ENCODE data around the gene POTEF.
"Not testable (repeated sequence)": the region's sequence is repeated elsewhere in the genome, so short reads cannot be mapped to it uniquely, and the experiment has no call there.

Gene POTEF

DNA sequence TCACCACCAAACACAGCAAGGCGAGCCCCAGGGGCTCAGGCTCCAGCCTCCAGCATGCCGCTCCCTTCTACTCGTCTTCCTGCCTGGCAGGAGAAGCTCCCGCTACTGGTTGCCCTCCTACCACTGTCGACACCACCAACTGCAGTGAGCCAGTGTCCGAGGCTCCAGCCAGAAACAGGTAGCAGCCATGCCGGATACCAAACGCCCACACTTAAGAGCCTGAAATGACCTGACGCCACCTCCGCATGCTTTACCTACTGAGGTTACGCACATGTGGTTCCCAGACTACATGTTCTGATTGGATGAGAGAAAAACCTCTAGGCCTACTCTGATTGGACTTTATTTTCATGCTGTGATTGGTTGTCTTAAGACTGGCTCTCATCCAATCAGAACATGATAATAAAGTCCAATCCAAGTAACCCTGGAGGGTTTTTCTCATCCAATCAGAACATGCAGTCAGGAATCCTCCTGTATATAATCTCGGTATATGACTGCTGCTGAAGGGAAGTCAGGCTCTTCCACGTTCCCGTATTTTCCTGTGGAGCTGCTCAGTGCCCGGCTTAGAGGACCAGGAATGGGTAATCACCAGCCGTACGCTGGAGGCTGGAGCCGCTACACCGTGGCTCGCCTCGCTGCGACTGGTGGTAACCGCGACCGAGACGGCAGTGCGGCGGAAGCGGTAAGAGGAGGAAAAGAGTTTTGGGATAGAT, at the start of gene POTEF:
Gene POTEF, minus strand, starts transcription at position 103 of the 710 bp plus-strand sequence. CDS start 8,707 bp downstream, outside the sequence.
- not testable (repeated sequence) for DNase-seq (ENCODE audit: low read depth)

DNA sequence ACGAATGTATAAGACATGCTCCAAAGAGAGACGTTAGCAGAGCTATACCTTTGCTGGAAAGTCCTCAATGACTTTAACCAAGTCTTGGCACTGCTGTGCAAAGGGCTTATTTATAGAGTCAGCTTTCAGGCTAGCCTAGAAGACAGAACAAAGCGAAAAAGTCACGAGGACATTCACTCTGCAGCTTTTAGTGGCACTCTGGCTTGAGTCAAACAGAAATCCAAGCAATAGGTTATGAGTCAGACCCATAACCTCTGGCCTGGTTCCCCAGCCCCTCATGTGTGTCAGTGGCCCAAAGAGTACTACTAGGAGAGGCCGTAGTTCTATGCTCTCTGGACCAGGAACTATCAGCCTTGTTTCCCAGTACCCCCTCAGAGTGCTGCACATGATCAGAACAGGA, 45.8 kb upstream of the POTEF start:
- not testable (repeated sequence) for DNase-seq (ENCODE audit: low read depth)

DNA sequence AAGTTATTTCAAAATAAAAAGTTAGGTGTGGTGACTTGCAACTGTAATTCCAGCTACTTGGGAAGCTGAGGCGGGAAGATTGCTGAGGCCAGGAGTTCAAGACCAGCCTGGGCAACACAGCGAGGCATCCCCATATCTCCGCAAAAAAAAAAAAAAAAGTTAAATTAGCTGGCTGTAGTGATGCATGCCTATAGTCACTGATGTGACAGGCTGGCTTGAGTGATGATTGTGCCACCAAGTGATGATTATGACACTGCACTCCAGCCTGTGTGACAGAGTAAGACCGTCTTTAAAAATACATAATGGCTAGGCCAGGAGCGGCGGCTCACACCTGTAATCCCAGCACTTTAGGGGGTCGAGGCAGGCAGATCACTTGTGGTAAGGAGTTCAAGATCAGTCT, 40.9 kb upstream of the POTEF start:
- DNase-seq (ENCODE audit: low read depth), result no peak

DNA sequence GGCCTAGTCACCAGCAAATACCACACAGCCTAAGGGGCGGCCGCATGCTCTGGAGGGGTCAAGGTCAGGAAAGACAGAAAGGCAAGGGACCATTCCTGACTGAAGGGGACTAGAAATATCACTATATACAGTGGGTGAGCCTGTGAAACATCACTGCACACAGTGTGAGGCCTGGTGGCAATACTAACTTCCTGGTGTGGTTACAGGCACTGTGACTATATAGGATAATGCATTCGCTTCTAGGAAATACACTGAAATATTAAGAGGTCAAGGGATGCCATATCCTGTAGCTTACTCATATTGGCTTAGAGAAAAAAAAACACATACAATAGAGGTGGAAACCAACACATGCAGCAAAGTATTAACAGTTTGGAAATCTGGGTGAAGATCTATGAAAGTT, 40.1 kb upstream of the POTEF start:
- DNase-seq (ENCODE audit: low read depth), result not testable (repeated sequence)

DNA sequence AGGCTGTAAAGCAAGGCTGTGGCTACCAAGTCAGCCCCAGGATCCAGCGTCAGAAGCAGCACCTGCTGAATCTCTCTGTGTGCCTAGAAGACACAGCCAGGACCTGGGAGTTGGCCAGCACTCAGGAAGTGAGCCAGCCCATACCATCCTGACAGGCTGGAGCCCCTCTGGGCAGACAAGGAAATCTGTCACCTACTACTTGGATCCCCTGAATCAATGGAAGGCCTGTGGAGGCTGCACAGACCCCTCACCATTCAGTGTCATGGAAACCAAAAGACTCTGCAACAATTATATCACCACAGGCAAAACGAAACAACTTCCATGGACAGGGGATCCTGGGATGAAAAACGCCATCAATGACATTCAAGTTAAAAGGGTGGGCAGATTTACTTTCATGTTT, 37.6 kb upstream of the POTEF start:
- not testable (repeated sequence) for DNase-seq (ENCODE audit: low read depth)

DNA sequence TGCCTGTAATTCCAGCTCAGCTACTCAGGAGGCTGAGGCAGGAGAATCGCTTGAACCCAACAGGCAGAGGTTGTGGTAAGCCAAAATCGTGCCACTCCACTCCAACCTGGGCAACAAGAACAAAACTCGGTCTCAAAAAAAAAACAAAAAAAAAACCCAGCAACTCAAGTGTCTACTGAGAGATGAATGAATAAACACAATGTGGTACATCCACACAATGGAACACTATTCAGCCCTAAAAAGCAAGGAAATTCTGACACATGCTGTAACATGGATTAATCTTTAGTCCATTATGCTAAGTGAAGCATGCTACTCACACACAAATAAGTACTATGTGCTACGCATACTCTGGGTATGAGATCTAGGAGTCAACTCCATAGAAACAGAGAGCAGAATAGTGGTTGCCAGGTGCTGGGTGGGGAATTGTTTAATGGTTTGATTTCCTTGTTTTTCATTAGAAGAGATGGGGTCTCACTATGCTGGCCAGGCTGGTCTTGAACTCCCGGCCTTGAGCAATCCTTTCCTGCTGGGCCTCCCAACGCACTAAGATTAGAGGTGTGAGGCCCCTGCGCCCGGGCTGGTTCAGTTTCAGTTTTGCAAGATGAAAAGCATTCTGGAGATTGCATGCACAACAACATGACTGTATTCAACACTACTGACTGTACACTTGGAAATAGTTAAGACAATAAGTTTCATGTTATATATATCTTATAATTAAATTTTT, 36.4 kb upstream of the POTEF start:
- DNase-seq (ENCODE audit: low read depth), result no peak

DNA sequence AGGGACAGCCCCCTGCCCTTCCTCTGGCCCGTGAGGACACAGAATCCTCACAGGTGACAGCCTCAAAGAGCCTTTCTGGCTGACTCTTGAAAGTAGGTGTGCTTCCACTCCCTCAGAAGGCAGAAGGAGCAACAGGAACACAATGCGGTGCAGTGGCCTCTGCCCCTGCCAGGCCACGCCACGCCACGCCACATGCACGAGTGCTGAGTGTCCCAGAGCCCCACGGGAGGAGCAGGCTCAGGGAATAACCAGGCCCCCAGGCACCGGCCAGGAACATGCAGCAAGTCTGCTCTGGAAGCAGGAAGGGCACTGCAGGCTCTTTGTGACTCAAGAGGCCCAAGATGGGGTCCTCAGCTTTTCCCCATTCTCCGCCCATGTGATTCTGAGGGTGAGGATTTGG, 33.9 kb upstream of the POTEF start:
- no peak for DNase-seq (ENCODE audit: low read depth)

DNA sequence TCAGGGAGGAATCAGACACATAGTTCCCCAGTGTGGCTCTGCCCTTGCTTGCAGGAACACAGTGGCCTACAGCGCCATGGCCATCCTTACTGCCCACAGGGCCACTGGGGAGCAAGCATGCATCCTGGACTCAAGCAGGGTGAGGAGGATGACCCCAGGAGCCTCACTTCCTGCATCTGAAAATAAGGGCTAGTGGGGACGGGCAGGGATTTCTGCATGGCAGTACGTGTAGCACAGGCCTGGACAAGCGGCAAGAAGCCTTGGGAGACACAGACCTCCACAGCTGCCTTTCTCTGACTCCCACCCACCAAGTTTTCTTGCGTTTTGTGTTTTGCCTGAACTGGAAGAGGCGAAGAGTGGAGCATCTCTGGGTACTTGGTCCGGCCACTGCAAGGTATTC, 33.5 kb upstream of the POTEF start:
- not testable (repeated sequence) for DNase-seq (ENCODE audit: low read depth)

DNA sequence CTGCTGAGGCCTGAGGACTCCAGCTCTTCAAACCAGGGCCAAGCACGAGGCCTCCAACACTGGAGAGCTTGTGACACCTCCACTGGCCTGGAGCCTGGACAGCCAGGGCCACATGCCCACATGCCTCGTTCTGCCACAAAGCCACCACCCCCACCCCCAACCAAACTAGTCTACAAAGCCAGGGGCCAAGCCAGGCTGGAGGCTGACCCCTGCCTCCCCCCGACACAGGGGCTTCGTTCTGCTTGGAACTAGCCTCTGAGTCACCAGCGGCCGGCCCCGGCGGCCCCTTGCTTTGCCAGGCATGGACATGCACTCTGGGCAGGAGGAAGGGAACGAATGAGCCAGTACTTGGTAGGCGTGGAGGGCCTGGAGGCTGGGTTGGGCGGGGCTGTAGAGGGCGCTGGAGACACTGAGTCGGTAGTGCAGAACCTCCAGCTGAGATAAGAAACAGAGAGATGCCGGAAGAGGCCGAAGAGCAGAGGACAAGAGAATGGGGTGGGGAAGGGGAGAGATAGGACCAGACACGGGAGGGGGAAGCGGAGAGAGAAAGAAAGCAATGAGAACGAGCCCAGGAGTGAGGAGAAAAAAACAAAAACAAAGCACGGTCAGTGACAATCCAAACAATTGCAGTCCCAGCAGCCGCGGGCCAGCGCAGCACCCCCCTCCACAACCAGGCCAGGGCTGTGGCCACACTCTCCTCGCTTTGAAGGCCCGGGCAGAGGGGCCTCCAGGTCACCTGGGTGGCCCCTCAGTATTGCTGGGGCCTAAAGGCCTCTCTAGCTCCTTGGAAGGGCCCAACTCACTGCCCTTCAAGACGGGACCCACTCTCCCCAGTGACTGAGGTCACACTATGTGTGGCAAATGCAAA, 32.0 kb upstream of the POTEF start:
- DNase-seq (ENCODE audit: low read depth), result not testable (repeated sequence)

DNA sequence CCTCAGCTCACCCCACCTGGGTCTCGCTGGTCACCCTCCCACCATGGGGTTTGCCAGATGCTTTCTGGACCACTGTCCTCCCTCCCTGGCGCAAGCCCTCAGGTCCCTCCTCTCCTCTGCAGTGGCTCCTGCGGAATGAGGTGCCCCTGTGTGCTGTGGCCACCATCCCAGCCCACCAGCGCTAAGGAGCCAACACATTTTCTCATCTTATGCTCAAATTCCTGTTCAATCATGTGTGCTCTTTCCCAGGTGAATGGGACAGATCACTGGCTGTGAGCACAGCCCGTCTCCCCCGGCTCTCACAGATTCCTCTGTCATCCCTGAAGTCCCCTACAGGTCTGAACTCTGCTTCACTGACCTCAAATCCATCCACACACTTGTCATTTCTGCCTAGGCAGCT, 31.1 kb upstream of the POTEF start:
- DNase-seq (ENCODE audit: low read depth), result no peak

DNA sequence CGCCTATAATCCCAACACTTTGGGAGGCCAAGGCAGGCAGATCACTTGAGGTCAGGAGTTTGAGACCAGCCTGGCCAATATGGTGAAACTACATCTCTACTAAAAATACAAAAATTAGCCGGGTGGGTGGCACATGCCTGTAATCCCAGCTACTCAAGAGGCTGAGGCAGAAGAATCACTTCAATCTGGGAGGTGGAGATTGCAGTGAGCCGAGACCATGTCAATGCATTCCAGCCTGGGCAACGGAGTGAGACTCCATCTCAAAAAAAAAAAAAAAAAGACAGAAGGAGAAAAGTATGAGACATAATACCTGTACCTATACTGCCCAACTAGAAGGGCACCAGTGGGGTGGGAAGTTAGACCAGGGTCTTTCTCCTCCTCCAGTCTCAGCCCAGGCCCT, 30.4 kb upstream of the POTEF start:
- DNase-seq (ENCODE audit: low read depth), result not testable (repeated sequence)

DNA sequence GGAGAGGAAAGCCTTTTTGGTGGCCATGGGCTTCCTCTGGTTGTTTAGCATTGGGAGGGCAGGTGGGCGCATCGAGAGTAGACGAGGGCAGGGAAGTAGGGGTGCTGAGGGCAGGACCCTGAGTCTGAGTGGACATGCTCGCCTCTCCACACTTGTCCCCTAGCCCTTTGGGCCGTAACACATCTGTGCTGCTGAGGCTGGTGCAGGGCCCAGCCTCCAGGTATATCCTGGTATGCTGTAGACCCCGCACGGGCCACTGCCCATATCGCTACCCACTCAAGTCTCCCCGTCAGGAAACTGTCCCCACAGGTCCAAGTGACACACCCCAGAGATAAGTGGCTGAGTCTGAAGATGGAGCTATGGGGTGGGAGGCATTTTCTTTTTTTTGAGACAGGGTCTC, 29.6 kb upstream of the POTEF start:
- no peak for DNase-seq (ENCODE audit: low read depth)

DNA sequence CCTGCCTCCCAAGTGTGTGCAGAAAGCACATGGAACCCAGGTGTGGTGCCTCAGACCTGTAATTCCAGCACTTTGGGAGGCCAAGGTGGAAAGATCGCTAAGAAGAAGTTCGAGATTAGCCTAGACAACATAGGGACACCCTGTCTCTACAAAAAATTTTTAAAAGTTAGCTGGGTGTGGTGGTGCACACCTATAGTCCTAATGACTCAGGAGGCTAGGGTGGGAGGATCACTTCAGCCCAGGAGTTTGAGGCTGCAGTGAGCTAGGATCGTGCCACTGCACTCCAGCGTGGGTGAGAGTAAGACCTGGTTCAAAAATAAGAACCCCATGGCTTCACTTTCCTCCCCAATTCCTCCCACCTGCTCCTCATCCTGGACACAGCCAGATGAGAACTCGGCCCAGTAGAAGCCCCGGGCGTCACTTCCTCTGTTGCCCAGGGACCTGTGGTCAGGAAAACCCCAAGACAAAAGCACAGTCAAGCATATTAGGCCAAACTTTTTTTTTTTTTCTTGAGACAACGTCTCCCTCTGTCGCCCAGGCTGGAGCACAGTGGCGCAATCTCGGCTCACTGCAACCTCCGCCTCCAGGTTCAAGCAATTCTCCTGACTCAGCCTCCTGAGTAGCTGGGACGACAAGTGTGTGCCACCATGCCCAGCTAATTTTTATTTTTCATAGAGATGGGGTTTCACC, 28.9 kb upstream of the POTEF start:
- not testable (repeated sequence) for DNase-seq (ENCODE audit: low read depth)

DNA sequence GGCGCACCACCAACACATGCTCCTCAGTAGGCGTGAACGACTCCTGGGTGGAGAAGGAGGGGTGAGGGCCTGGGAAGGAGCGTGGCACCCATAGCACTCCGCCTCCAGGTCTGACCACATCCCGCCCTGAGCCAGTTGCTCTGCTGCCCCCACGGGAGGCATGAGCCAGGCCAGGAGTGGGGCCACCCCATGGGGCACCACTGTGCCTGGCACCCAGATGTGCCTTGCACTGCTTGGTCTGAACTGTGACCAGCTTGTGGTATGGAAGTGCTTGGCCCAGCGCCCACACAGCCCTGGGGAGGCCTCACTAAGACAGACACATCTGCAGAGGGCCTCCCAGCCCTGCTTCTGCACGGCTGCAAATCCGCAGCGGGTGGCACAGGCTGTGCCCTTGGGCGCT, 28.3 kb upstream of the POTEF start:
- not testable (repeated sequence) for DNase-seq (ENCODE audit: low read depth)

DNA sequence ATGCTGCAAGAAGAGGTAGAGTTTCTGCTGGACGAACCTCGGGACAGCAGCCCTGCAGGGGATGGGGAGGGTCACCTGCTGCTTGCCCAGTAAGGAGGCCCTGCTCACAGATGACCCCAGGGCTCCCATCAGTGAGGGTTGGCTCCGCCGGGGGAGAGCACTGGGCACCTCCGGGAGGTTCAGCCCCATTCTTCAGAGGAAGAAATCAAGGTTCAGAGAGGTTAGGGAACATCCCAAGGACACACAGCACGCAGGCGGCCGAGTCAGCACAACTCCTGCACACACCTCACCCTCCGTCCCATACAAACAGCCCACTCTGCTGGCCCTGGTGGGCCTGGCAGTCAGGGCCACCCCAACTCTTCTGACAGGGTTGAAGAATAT, 27.6 kb upstream of the POTEF start:
- no peak for DNase-seq (ENCODE audit: low read depth)

DNA sequence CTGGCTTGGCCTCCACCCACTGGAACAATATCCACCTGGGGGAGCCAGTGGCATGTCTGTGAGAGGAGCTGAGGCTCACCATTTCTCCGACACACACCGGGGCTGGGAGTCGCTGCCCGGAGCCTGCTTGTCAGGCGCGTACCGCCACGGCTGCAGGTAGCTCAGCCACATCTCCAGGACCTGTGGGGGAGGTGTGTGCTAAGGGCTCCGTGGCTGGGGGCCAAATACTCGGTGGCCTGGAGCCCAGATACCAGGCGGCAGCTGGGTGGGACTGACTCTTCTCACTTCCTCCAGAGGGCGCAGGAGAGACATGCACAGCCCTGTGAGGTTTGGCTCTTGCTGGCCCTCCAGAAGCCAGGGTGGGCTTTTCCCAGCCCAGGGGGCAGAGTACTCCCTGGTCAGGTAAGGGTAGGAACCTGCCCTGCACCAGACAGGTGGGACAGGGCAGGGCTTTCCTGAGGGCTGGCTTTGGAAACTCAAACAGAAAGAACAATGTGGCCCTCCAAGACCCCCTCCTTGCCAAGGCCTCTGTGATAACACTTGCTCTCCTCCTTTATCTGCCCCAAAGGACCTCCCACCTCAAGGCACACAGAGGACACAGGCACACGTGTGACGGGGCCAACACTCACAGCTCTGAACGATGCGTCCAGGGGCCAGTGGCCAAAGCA, 27.1 kb upstream of the POTEF start:
- not testable (repeated sequence) for DNase-seq (ENCODE audit: low read depth)

DNA sequence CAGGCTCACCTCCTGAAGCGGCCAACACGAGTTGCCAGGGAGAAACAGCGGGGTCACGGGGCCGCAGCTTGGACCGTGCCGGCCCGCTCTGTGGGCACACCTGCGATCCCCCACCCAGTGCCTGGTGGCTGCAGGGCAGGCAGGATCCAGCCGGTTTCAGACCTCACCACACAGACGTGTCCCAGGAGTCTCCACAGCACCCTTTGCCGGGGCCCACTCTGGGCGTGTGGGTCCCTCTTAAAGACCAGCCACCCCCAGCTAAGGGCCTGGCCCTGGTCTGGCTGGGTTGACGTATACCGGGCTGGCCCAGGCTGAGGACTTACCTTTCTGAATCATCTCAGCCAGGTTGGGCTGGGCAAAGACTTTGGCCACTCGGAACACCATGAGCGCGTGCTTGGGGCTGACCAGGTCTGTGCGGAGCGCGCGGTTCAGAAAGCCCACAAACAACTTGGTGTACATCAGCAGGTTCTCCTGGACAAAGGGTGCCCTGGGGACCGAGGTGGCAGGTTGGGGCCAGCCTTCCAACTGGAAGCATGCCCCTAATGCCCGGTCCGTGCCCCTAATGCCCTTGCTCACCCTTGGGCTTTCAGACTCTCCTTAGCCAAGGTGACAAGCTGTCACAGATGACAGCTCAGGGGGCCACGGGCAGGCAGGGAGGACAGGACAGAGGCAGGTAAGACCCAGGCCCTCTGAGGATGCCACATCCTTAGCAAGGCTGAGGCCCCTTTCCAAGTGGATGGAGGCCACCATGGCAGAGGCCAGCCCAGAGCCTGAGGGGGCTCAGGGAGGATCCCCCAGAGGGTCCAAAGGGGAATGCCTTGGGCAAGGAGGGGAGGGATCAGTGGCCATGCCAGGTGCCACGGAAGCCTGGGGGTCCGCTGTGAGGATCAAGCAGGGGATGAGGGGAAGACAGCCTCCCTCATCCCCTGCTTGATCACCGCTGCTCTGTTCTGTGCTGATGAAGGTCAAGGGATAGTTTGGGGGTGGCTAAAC, 26.0 kb upstream of the POTEF start:
- no peak for DNase-seq (ENCODE audit: low read depth)

DNA sequence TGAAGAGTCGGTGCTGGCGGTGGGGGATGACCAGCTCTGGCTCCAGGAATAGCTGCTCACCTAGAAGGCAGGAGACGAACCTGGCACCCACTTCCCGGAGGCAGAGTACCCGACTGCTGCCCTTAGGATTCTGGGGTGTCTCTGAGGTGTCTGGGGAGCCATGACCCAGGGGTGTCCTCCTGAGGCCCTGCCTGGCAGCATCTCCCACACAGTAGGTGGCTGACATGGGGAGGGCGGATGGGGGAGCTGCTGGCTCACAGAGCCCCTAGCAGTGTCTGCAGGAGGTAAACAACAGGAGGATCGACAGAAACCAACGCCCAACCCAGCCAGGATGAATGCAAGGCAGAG, 25.4 kb upstream of the POTEF start:
- not testable (repeated sequence) for DNase-seq (ENCODE audit: low read depth)

DNA sequence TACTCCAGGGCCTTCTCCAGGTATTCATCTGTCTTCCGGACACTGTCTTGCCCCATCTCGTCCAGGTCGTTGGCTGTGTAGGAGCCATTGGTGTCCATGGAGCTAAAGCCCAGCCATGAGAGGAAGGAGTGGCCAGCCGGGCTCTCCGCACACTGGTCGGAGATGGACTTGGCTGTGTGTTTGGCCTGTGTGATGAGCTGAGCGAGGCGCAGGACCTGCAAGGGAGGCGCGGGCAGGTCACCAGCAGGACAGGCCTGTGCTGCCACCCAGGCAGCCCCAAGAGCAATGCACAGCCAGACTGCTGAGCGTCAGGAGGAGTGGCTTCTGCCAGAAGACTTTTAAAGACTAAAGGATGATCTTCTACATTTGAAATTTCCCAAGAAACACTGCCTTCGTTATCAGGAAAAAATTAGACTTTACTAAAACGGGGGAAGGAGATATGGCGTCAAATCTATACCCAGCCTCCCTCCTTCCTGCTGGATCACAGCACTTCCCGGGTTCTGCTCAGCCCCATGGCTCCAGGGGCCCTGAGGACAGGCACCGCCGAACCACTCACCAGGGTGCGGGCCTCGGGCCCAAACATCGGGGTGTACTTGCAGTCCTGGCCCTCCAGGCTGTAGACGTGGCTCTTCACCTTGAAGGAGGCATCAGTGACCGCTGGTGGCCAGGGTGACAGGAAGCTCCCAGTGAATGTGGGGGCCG, 24.9 kb upstream of the POTEF start:
- DNase-seq (ENCODE audit: low read depth), result not testable (repeated sequence)
